BE2C (cell line): ENCODE results near the gene RHBDL1.

Source experiments
- DNase-seq: peaks from one replicate; pipeline ENCODE4 v3.0.0-alpha.2; 2020
- H3K27me3 ChIP-seq: fragments of 250-450 bp; sonication (Bioruptor Pico); 2 replicates; pipeline ENCODE4 v1.5.1; 2020; ENCODE audit warnings: mild to moderate bottlenecking
- H3K36me3 ChIP-seq: fragments of 250-450 bp; sonication (Bioruptor Pico); 2 replicates; pipeline ENCODE4 v1.5.1; 2020; ENCODE audit warnings: mild to moderate bottlenecking
- H3K4me1 ChIP-seq: fragments of 250-450 bp; sonication (Bioruptor Pico); 2 replicates; pipeline ENCODE4 v1.5.1; 2020
- H3K4me3 ChIP-seq: 2 replicates; pipeline ENCODE4 v1.5.1; 2011; ENCODE audit warnings: low read depth, low read length
- H3K9me3 ChIP-seq: fragments of 250-450 bp; sonication (Bioruptor Pico); 2 replicates; pipeline ENCODE4 v1.5.1; 2020
- TF ChIP-seq, protein P1 (sequence below): IDR thresholded peaks from 2 replicates; pipeline ENCODE4 v1.5.1; 2012; ENCODE audit warnings: mild to moderate bottlenecking, low read depth, low read length

Gene RHBDL1

DNA sequence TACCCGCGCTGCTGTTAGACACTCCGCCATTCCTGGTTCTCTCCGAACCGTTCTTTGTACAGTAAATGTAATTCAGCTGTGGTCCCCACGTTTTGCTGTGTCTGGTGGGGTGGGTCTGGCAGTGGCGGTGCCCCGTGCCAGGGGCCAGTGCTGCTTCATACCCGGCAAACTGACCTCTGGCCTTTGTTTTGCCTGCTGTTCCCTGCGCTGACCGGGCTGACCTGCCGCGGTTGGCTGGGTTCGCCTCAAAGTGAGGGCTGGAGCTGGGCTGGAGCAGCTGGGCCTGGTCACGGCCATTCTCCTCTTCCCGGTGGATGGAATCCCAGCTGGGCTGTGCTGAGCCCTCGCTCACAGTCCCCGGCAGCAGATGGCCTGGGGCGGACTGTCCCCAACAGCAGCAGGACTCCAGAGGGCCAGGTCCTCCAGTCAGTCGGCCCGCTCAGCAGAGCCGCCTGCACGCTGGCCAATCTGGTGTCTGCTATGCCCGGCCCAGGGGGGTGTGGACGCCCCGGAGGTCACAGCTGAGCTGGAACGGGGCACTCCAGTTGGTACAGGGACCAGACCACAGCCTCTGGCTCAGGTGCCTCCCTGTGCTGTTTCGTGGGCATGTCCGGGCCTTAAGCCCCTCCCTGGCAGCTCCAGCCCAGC is 46.2 kb upstream of the RHBDL1 start:
- Histone ChIP-seq H3K4me1 (peaks cover 30% of the 10 kb centered on the region), H3K36me3 (peaks cover 6% of the 10 kb centered on the region), H3K9me3 (no peaks in the 10 kb centered on the region), H3K4me3 (no peak overlapping the region), H3K27me3 (no peaks in the 10 kb centered on the region)
- peak; percentile 84 for DNase-seq
- TF ChIP-seq, protein P1, sequence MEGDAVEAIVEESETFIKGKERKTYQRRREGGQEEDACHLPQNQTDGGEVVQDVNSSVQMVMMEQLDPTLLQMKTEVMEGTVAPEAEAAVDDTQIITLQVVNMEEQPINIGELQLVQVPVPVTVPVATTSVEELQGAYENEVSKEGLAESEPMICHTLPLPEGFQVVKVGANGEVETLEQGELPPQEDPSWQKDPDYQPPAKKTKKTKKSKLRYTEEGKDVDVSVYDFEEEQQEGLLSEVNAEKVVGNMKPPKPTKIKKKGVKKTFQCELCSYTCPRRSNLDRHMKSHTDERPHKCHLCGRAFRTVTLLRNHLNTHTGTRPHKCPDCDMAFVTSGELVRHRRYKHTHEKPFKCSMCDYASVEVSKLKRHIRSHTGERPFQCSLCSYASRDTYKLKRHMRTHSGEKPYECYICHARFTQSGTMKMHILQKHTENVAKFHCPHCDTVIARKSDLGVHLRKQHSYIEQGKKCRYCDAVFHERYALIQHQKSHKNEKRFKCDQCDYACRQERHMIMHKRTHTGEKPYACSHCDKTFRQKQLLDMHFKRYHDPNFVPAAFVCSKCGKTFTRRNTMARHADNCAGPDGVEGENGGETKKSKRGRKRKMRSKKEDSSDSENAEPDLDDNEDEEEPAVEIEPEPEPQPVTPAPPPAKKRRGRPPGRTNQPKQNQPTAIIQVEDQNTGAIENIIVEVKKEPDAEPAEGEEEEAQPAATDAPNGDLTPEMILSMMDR, result no peak

DNA sequence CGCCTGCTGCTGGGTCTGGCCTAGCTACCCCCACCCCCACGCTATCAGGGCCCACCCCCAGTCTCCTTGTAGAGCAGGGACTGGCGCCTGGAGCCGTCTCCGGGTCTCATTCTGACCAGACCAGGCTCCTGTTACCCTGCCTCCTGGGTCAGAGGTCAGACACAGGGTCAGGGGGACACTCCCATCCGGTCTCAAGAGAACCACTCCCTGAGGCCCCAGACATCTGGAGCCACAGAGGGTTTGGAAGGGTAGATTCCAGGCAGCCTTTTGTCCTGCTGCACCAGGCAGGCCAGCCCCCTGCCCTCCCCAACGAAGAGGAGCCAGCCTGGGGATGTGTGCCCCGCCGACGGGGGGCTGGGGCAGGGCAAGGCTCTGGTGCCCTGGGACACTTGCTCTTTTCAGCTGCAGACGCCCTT is 45.6 kb upstream of the RHBDL1 start:
- H3K4me3 ChIP-seq, result no peak overlapping the region
- no peaks in the 10 kb centered on the region for H3K27me3 ChIP-seq
- TF ChIP-seq, protein P1, result no peak
- DNase-seq, result no peak
- peaks cover 10% of the 10 kb centered on the region for H3K36me3 ChIP-seq
- H3K4me1 ChIP-seq, result peaks cover 25% of the 10 kb centered on the region
- H3K9me3 ChIP-seq, result no peaks in the 10 kb centered on the region

DNA sequence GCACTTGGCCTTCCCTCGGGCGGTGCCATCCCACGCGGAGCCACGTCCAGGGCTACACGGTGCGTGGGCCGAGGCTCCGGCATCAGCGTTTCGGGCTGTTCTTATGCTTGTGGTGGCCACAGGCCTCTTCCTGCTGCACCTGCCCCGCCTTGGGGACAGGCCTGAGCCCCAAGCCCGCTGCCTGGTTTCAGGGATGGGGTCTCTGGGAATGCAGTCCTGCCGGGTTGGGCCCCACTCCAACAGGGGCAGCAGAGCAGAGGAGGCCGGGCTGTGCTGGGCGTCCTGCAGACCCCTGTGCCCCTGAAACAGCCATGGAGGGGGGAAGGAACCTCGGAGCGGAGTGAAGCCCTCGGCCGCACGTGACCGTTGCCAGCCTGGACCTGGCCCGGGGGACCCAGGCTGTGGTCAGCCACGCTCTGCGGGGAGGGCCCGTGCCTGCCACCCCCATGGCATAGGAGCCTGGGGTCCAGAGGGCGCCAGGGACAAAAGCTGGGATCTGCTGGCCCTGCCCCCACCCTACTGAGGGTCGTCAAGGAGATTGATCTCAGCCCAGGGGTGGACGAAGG is 45.1 kb upstream of the RHBDL1 start:
- Histone ChIP-seq H3K4me3 (no peak overlapping the region), H3K4me1 (peaks cover 21% of the 10 kb centered on the region), H3K36me3 (peaks cover 10% of the 10 kb centered on the region), H3K27me3 (no peaks in the 10 kb centered on the region), H3K9me3 (no peaks in the 10 kb centered on the region)
- TF ChIP-seq, protein P1, result no peak
- DNase-seq, result peak; percentile 18

DNA sequence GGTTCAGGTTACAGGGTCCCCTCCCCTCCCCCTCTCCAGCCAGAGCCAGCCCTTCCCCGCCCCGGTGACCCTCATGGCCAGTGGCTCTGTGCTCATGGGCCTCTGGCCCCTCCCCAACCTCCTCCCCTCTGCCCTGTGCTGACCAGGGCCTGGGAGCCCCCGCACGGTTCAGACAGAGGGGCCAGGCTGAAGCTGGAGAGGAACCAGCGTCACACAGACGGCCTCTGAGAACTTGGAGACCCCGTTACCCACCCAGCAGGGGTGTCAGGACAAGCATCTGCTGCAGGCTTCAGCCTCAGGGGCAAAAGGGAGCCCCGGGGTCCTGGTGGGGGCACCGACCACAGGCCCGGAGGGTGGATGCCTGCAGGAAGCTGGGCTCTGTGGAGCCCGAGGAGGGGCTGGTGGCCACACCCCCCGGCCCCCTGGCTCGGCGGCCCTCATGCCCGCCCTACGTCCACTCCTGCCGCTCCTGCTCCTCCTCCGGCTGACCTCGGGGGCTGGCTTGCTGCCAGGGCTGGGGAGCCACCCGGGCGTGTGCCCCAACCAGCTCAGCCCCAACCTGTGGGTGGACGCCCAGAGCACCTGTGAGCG is 44.6 kb upstream of the RHBDL1 start, which contains the start of gene WFIKKN1:
WFIKKN1 (plus strand) TSS at position 171 of the 591 bp plus-strand sequence; CDS start at position 440, 269 bp downstream.
- TF ChIP-seq, protein P1, result no peak
- H3K4me3 ChIP-seq, result no peak within 1 kb of the TSS
- DNase-seq, result peak; percentile 30
- H3K36me3 ChIP-seq, result peaks cover 10% of the 10 kb centered on the region
- H3K27me3 ChIP-seq, result no peaks in the 10 kb centered on the region
- H3K4me1 ChIP-seq, result peaks cover 21% of the 10 kb centered on the region
- H3K9me3 ChIP-seq, result no peaks in the 10 kb centered on the region

DNA sequence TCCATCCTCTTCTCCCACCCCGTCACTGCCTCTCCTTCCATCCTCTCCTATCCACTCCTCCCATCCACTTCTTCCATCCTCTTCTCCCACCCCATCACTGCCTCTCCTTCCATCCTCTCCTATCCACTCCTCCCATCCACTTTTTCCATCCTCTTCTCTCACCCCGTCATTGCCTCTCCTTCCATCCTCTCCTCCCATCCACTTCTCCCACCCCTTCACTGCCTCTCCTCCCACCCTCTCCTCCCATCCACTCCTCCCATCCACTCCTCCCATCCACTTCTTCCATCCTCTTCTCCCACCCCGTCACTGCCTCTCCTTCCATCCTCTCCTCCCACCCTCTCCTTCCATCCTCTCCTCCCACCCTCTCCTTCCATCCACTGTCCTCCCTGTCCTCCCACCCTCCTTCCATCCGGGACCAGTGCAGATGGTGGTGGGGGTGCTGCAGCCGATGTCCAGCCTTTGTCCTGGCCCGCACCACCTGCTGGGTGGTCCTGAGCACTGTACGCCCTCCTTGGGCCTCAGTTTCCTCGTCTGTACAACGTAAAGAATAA is 43.6 kb upstream of the RHBDL1 start:
- Histone ChIP-seq H3K36me3 (peaks cover 10% of the 10 kb centered on the region), H3K4me3 (no peak overlapping the region), H3K9me3 (no peaks in the 10 kb centered on the region), H3K4me1 (peaks cover 21% of the 10 kb centered on the region), H3K27me3 (no peaks in the 10 kb centered on the region)
- DNase-seq, result no peak
- TF ChIP-seq, protein P1, result no peak
